HG03135 (cell line): ENCODE measurements around the gene SHTN1.

Experiments used
- ATAC-seq: cut with Tn5 transposase; IDR thresholded peaks from one replicate; pipeline ENCODE4 v1.9.1; 2021; ENCODE audit warnings: mild to moderate bottlenecking, moderate library complexity; ENCODE audit not compliant: unreplicated experiment

The SHTN1 gene

GRCh38 chr10:116838143-116838725, 166.8 kb downstream of the SHTN1 start:
- no peak for ATAC-seq

- no peak for ATAC-seq
Measured at GRCh38 chr10:116836902-116837523, 168.0 kb downstream of the SHTN1 start.

- ATAC-seq: no peak
Measured at GRCh38 chr10:116836083-116836482, 168.9 kb downstream of the SHTN1 start.

GRCh38 chr10:116835658-116836057, 169.3 kb downstream of the SHTN1 start:
- no peak for ATAC-seq

- no peak for ATAC-seq
Measured at GRCh38 chr10:116833986-116834985, 170.7 kb downstream of the SHTN1 start.

- ATAC-seq: no peak
Measured at GRCh38 chr10:116831790-116832189, 173.2 kb downstream of the SHTN1 start.
